Epidermal melanocyte (primary cell): ENCODE data around the gene PDE9A.

Source experiments
- DNase-seq: peaks from one replicate; pipeline ENCODE4 v3.0.0; 2011; ENCODE audit warnings: low spot score; ENCODE audit not compliant: insufficient read length

PDE9A gene

DNA sequence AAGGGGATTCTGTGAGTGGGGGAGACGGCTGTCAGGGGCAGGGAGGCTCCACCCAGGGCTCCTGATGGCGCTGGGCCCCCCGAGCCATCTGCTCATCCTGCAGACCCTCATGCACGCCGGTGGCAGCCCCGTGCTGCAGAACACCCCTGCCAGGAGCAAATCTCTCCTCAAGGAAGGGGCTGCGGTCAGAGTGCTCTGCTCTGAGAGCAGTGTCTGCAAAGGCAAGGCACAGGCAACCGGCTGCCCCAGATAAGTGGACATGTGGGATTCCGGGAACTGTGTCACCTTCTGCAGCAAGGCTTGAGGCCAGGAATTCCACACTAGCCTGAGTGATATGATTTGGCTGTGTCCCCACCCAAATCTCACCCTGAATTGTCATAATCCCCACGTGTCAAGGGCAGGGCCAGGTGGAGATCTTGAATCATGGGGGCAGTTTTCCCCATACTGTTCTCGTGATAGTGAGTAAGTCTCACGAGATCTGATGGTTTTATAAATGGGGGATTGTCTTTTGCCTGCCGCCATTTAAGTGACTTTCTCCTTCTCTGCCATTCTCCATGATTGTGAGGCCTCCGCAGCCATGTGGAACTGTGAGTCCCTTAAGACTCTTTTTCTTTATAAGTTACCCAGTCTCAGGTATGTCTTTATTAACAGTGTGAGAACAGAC, 101.0 kb downstream of the PDE9A start:
- DNase-seq, result no peak

DNA sequence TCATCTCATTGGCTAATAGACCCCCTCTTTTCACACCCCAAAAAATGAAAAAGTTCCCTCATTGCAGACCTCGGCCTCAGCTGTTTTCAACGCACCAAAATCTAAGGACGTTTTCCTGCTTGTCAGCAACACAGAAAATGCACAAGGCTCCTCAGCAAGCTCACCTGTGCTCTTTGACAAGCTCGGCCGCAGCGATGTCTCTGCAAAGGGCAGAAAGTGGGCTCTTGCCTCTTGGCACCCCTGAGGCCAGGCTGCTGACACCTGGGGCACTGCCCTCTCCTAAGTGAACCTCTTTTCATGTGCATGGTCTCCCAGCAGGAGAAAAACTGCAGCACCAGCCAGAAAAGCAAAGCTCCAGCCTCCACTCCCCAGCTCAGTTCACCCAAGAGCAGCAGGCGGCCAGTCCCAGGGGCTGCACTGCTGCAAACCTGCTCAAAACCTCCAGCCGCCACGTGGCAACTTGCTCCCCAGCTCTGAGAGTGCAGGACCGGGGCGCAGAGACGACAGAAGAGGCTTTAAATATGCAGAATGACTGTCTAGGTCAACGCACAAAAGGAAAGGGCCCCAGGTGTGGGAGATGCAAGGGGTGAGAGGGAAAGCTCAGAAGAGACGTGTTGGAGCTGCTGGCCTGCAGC, 101.7 kb downstream of the PDE9A start:
- no peak for DNase-seq

DNA sequence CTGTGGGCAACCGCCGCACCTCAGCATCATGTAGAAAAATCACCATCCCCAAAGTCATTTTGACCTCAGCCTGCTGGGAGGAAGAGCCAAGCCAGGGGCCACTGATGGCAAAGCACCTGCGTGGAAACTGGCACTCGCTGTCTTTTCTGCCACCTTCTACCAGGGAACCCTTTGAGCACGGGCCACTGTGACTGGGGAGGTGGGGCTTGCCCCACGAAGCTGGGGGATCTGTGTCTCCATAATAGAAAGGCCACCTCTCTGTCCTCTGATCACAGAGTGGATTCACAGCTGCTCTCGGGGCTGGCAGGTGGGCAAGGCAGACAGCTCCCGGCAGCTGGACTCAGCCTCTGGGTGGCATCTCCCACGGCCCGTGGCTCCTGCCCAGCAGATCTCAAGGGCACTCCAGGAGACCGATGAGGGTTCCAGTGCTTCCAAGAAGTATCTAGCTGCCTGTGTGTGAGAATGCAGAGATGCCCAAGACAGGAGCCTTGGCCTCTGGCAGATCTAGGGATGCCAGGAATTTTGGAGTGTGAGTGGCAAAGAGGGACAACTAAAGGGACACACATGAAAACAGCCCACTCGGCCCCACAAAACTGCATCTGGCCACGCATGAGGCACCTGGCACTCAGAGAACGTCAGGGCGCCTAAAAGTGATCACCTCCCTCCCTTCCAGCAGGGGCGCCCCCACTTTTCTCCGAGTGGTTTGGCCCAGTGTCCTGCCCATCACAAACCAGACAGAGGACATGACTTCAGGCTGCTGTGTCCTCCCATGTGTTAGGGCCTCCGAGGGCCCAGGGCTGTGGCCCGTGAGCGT, 102.6 kb downstream of the PDE9A start:
- no peak for DNase-seq

DNA sequence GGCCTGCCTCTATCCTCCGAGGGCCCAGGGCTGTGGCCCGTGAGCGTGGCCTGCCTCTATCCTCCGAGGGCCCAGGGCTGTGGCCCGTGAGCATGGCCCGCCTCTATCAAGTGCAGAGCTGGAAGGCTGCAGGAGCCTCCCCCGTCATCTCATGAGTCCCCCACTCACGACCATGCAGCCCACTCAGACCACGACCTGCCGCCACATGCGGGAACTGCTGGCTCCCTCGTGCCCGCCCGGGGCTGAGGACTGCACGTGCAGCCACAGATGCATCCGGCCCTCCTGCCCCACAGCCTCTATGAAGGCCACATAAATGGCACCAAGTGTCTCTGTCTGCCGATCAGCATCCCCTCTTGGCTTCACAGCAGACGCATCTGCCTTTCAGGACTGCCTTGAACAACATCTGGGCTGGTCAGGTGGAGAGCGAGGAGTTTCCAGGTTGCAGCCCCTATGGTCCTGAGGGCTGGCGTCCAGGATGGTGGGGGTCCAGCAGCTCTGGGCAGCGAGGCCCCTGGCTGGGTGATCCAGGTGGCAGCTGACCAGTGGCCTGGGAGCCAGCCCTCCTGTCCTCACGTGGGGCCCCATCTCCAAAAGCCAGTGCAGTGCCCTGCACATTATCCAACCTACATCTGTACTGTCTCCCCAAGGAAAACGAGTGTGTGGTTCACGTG, 103.3 kb downstream of the PDE9A start:
- DNase-seq, result no peak

GRCh38 chr21:42757422-42757821, 104.0 kb downstream of the PDE9A start:
- no peak for DNase-seq

DNA sequence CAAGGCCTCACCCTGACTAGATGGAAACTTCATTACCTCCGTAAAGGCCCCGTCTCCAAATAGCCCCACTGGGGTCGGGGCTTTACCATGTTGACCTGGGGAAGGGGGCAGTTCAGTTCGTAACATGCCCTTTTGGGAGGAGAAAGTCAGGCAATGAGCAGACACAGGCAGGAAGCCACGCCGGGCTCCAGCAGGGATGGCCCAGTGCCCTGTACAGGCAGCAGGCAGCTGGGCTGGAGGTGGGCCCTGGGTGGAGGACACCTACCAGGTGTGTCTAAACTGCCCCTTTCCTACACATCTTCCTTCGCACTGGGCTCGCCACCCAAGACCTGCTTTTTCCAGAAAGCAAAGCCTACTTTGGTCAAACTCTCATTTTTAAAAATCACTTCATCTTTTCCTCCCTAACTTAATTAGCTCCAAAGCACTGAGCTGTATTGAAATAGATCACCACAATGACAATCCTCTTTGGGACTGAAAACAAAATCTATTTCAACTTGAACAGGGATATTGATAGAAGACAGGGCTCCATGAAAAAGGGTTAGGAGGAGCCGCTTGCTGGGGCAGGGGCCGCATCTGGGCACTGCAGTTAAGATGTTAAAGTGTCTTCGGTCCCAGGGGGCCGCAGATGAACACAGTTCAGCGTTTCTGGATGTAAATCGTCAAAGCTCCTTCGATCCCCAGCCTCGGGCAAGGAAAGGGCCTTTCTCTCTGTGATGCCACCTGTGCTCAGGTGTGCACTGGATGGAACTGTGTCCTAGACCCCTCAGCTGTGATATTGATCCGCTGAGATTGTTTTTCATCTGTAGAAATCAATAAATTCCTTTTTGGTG, 104.6 kb downstream of the PDE9A start:
- no peak for DNase-seq

DNA sequence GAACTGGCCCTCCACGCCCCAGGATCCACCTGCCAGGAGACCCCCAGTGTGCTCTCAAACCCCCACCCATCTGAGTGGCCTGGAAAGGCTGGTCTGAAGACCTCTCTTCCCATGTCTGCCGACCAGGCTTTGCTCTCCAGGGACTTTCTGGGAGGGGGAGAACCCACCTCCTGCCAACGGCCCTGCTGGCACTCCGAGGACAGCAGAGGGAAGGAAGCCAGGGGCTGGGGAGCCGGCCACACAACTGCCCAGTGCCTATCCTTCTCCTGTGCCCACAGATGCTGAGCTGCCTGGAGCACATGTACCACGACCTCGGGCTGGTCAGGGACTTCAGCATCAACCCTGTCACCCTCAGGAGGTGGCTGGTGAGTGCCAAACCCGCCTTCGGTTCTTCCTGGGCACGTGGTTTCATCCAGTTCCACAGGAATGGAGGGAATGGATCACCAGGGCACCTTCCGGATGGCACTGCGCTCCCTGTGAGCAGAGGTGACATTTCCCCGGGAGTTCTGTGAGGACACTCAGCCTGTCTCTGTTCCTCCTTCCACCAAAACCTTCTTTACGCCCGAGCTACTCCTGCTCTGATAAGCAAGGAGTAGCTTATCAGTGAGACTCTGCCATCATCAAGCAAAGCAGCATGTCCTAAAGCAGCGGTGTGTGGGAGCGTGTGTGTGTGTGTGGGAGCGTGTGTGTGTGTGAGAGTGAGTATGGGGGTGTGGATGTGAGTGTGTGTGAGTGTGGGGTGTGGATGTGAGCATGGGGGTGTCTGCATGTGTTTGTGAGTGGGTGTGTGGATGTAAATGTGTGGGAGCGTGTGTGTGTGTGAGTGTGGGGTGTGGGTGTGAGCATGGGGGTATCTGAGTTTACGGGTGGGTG, 105.5 kb downstream of the PDE9A start:
- no peak for DNase-seq

DNA sequence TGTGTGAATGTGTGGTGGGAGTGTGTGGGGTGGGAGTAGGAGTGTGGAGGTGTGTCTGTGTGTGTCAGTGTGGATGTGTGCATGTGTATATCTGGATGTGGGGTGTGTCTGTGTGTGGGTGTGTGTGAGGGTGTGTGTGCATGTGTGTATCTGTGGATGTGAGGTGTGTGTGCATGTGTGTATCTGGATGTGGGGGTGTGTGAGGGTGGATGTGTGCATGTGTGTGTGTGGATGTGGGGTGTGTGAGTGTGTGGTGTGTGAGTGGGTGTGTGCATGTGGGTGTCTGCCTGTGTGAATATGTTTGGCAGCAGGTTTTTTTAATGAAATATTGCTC, 106.1 kb downstream of the PDE9A start:
- no peak for DNase-seq

GRCh38 chr21:42760361-42760950, 107.0 kb downstream of the PDE9A start:
- no peak for DNase-seq

DNA sequence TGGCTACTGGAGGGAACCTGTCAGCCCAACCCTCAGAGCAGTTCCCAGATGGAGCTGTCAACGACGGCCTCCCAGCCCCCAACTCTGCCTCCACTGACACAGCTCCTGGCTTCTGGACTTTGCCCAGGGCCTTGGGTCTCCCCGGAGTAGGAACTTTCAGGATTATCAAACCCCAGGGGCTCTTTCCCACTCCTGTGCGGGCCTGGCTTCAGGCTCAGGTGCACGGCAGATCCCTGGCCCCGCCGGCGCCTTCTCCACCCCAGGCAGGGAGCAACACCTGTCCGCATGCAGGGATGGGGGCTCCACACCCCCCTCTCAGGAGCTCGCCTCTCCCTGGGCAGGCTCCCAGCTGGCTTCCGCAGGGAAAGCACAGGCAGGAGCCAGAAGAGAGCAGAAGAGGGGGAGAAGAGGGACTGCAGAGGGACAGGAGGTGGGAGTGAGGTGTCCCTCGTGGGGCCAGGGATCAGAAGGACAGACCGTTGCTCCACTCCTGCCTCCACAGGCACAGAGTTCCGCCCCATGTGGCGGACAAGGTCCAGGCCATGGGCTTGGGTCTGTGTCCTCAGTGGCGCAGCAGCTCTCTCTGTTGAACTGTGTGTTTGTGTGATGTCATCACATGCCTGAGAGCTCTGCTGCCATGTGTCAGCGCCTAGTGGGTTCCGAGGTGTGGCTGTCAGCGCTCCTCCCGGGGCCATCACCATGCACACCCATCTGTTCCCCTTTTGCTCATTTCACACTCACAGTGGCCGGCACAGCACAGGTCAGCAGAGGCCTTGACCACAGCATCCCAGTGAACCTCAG, 107.7 kb downstream of the PDE9A start:
- no peak for DNase-seq

DNA sequence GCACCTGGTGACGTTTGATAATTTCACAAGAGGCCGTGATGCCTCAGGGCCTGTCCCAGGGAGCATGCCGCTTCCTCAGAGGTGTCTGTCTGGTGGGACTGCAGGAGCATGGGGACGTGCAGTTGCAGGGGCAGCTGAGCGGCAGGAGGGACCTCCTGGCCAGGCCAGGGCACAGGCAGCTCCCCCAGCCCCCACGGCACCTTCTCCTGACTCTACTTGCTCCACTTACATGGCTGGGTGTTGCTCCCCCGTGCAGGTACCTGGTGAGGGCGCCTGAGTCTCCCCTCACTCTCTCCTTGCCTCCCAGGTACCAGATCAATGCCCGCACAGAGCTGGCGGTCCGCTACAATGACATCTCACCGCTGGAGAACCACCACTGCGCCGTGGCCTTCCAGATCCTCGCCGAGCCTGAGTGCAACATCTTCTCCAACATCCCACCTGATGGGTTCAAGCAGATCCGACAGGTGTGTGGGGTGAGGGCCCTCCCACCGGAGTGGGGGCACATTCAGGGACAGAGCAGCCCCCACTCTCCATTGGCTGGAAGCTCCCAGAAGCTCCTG, 108.4 kb downstream of the PDE9A start:
- DNase-seq, result no peak

GRCh38 chr21:42763581-42764442, 110.4 kb downstream of the PDE9A start:
- DNase-seq, result no peak

- no peak for DNase-seq
Observed at GRCh38 chr21:42764443-42764760, 111.0 kb downstream of the PDE9A start.

- no peak for DNase-seq
Observed at GRCh38 chr21:42764883-42765282, 111.5 kb downstream of the PDE9A start.

GRCh38 chr21:42765656-42766055, 112.2 kb downstream of the PDE9A start:
- DNase-seq, result no peak

GRCh38 chr21:42766739-42767560, 113.5 kb downstream of the PDE9A start:
- no peak for DNase-seq

GRCh38 chr21:42767561-42767835, 114.1 kb downstream of the PDE9A start:
- DNase-seq, result no peak
